HG03457 (cell line): Measurements from ENCODE around the gene KIAA1614.
"Not testable (repeated sequence)": the region's sequence is repeated elsewhere in the genome, so short reads cannot be mapped to it uniquely, and the experiment has no call there.

Experiments used
- ATAC-seq: cut with Tn5 transposase; IDR thresholded peaks from one replicate; pipeline ENCODE4 v1.9.1; 2021; ENCODE audit warnings: moderate number of reproducible peaks; ENCODE audit not compliant: unreplicated experiment

The KIAA1614 gene

DNA sequence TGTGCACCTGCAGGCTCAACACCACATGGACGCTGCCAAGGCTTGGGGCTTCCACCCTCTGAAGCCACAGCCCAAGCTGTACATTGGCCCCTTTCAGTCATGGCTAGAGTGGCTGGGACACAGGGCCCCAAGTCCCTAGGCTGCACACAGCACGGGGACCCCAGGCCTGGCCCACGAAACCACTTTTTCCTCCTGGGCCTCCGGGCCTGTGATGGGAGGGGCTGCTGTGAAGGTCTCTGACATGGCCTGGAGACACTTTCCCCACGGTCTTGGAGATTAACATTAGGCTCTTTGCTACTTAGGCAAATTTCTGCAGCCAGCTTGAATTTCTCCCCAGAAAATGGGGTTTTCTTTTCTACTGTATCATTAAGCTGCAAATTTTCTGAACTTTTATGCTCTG is 46.9 kb downstream of the KIAA1614 start:
- not testable (repeated sequence) for ATAC-seq

DNA sequence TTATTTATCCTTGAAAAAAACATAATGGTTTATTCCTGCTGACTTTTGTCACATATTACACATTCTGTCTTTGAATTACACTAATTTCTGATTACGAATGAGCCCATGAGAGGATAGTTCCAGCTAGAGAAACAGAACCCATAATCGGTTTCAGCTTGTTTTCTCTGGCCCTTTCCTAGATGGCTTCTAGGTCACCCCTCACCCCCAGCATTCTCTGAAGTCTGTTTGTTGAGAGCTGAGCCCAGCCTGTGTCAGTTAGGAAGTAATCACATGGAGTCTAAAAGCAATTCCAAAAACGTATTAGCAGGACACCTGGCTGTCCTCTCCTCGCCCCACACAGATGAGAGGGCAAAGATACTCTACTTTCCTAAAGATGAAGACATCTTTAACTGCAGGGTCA is 48.9 kb downstream of the KIAA1614 start:
- no peak for ATAC-seq

DNA sequence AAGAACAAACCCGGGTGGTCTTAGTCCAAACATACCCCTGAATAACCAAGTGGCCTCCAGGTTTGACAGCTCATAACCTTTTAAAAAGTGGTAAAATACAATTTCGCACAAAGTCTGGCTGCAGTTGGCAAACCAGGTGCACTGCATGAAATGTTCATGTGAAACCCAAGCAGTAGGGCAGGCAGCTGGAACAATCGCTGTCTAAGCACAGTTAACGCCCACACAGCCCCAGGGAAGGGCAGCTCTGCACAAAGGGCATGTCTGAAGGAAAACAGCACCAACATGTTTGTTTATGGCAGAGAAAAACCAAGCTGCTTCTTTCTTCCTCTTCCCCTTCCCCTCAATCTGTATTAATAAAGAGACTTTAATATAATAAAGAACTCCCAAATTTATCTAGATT is 49.5 kb downstream of the KIAA1614 start:
- no peak for ATAC-seq

DNA sequence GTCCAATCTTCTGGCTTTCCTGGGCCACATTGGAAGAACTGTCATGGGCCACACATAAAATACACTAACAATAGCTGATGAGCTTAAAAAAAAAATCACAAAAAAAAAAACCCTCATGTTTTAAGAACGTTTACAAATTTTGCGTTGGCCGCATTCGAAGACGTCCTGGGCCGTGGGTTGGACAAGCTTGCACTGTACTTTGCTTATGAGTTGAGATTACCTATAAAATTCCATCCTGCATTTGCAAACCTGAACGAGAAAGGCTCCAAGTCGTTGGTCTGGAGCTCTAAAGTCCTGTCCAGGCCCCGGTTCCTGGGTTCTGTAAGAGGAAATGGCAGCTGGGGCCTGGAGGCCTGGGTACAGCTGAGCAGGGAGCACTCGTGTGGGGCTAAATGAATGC is 51.4 kb downstream of the KIAA1614 start:
- ATAC-seq = no peak

DNA sequence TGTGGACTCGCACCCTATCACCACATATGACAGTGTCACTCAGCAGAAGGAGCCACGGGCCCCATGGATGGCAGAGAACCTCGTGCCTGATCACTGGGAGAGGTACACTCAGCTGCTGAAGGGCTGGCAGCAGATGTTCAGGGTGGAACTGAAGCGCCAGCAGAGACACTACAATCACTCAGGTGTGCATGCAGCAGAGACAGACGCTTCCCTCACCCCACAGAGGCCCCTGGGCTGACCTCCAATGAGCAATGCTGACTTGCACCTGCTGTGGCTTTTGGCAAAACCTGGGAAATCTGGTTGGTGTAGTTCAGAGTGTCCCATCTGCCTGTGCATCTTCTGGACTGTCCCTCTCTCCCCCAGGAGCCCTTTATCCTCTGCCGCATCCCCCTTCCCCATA is 51.9 kb downstream of the KIAA1614 start:
- ATAC-seq = no peak

DNA sequence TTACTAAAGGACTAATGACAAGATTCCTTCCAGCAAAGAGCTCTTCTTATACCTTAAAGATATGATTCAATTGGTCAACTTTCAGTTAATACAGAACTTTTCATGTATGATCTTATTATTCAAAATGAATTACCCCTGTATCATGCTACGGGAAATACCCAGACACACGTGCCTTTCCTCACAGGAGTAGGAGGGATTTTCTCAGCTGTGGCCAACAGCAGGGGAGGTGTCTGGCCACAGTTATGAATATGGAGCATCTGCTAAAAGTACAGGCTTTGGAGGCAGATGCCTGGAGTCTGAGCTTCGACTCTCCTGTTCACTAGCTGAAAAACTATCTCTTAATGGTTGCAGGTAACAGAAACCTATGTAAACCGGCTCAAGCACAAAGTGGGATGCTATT is 53.6 kb downstream of the KIAA1614 start:
- ATAC-seq = no peak

DNA sequence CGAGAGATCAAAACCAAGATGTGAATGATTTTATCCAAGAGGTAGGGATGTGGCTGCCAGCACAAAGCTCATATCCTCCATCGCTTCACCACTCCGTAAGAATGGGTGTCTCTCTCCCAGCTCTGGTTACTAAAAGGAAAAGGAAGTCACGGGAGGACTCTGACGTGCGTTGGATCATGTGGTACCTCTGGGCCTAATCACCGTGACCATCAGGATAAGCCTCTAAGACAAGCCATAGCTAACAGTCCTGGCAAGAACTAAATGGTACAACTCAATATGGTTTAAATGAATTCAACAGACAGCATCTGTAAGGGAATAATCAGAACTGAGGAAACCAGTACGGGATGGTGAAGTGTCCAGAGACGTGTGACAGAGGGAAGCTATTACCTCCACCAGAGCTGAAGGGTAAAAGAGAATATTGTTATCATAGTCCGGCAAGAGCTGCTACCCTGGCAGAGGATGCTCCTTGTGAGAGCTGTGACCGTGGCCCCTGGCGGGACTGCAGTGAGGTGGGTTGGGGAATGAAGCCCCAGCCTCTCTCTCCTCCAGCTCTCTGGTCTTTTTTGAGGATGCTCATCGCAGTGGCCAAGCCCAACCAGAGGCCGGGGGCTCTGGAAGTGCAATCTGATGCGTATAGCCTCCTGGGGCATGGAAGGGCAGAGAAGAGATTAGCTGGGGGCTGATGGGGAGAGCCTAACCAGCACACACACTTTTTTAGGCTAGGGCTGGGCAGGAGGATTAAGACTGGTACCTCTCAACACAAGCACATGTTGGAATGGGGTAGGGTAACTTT is 54.2 kb downstream of the KIAA1614 start:
- no peak for ATAC-seq

DNA sequence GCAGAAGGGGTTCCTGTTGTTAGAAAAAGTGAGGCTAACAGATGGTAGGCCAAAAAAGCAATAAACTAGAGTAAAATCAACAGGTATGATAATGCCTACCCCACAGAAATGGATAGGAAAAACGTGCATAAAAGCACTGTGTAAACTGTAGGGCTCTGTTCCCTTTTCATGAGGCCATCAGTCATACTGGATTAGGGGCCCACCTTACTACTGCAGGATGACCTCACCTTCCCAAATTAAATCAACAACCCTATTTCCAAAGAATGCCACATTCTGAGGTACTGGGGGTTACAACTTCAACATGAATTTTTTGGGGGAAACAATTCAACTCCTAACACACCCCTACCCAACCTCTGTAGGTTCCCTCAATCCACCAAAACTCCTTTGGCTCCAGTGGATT is 54.9 kb downstream of the KIAA1614 start:
- no peak for ATAC-seq

DNA sequence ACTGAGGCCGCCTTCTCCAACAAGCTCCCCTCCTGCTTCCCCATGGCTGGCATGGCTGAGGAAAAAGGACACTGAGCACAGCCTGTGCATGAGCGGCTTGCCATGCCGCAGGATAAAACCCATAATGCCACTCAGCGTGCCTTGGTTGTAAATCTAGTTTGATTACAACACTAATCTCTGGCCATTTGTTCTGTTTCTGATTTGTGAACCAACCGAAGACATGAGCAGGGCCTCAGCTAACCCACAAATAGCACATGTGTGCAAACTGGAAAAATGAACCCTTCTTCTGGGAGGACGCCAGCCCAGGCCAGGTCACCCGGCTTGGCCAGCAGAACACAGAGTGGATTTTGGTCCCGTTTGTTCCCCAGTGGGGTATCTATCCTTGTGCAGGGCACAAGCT is 56.1 kb downstream of the KIAA1614 start:
- ATAC-seq = not testable (repeated sequence)

DNA sequence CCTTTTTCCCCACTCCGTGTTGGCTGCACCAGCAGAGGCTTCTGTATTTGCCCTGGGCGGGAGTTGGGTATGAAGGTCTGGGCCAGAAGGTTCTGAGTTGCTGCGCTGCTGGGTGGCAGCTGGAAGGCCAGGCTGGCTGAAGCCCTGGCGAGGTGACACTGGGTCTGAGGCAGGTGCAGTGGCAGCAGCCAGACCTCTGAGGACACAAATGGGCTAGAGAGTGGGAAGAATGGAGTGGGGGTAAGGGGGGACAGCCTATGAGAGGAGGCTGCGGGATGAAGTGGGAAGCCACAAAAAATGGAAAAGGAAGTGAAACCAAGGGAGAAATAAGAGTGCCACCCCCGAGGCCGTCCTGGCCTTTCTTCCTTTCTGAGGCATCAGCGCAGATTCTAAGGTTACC is 56.7 kb downstream of the KIAA1614 start:
- ATAC-seq = no peak

DNA sequence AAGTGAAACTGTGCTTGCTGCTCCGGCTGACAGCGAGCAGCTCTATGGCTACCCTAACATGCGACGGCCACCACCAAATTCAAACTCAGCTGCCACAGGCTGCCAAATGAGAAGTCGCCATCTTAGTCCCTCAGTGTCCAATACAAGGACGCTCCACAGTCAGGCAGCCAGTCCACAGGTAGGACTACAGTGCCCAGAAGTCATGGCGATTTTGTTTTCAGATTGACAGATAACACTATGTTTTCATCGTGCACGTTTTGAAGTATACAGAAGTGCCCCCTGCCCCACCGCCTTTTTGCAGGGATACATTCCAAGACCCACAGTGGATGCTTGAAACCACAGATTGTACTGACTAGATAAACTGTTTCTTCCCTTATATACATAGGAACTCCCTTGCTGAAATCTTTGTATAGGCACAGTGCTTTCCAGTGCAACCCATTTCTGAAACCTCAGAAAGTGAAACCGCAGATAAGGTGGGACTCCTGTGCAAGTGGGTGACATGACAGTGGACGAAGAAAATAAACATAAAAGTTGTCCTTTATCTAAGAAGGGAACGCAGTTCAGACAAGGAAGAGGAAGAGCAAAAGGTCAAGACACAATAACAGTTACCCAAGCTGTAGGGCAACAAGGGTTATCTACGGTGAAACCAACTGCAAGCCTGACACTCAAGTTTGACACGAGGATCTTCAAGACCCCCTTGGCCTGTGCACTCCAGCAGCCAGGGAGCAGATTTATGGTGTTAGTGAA is 57.8 kb downstream of the KIAA1614 start:
- ATAC-seq = no peak

DNA sequence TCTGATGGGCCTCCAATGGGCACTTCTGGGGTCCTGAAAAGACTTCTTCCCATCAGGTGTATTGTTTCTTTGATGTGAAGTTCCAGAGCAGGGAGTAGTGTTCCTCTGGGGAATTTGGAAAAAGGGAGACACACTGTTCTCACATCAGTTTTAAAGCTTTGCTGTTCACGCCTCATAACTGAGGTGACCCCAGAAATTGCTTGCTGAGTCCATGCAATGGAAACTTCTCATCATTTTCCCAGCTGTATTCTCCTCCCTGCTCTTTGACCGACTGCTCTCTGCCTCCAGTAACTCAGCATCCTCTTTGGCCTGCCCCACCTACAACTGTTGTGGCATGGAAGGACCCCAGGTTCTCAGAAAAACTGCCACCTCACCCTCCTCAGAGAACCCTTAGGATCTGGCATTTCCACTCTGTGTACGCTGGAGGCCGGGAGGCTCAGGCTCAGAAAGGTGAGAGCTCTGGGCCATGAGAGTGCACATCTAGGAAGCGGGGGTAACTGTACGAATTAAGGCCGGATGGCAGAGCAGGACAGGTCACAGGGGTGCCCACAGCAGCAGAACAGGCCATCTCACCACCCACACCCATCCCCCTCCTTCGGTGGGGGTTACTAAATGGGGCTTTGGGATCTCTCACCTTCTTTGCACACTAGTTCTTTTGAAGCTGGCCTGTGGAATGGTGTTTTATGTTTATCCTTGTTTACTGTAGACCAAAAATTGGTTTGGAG is 58.7 kb downstream of the KIAA1614 start:
- ATAC-seq = no peak

DNA sequence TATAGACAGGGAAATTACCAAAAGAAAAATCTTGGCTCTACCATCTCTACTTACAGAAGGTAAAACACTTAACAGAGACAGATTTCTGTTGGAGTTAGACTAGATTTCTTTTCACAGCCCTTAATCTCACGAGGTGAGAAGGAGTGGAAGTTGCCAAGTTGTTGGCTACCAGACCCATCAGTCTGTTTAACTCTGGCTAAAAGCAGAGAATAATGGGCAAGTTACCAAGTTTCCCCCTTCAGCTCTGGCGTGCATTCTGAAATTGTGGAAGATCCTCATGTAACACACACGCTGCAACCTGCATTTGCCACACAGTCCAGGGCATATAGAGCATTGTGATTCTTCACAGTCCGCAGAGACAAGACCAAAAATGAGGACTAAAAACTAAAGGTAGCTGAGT is 60.7 kb downstream of the KIAA1614 start:
- ATAC-seq = no peak

DNA sequence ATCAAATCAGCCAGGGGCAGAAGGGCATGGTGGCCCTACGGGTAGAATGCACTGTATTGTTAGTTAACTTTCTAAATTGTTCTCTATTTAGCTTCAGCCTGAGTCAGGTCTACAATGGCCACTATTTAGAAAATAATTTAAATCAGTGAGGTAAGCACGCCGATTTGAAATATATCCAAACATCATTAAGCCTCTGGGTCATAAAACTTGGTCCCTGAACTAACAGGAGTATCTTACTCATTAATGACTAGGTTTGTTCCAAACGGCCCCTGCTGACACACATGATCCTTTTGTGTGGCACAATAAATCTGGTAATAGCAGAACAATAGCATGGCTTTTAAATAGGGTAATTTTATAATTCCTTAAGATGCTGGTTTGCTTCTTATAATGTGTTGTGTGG is 61.5 kb downstream of the KIAA1614 start:
- ATAC-seq = no peak

DNA sequence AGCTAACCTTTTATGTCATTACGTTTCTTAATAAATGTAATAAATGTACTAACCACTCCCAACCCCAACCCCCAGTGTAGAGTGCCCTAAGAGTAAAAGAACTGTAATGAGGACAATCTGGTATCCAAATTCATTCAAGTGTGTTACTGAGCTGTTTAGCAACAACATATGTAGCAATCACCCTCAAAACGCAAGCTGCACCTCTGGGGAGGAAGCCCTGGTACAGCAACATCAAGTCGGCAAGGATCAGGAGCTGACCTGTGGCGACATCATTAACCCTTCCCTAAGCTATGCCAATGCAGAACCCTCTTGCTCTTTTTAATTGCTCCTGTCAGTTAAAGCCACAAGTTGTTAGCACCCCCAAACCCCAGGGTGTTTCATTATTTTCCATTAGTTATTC is 62.9 kb downstream of the KIAA1614 start:
- ATAC-seq = no peak

DNA sequence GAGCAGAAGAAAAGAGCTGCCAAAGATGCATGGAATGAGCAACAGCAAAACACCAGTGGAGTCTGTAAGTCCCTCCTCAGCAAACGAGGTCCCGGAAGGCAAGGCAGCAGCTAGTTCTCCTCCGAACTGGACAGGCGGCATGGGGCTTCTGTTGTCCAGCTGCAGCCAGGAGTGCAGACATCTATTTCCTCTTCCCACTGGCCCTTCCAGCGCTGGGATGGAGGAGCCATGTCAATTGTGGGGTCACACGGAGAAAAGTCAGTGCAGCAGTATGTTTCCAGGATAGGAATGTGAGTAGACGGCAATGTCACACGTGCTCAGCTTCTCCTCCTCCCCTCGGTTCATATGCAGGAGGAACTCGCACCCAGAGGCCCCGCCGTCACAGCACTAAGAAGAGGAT is 63.5 kb downstream of the KIAA1614 start:
- ATAC-seq = no peak

DNA sequence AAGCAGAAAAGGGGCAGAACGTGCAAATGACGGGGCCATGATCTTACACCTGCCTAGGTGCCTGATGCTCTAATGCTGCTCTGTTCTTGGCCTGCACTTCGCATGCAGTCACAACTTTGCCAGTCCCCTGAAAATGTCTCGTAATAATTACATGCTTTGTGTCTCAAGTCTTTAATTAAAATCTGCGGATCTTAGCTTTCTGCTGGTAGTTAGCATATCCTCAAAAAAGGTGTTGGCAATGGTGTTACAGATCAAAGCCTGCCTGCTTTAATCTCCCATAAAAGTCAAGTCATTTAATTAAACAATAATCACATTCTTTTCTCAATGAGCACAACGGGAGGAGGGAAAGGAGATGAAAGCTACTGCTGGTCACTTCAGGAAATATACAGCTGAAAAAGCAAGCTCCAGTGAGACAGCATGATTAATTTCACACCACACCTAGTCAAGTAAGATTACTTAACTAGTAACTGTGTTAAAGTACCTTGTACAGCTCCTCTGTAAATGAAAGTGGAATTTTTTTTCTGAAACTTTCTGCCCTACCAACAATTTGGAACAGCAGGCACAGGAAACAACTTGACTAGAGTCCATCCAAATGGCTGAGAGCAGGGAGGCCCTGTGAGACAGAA is 64.1 kb downstream of the KIAA1614 start:
- no peak for ATAC-seq

DNA sequence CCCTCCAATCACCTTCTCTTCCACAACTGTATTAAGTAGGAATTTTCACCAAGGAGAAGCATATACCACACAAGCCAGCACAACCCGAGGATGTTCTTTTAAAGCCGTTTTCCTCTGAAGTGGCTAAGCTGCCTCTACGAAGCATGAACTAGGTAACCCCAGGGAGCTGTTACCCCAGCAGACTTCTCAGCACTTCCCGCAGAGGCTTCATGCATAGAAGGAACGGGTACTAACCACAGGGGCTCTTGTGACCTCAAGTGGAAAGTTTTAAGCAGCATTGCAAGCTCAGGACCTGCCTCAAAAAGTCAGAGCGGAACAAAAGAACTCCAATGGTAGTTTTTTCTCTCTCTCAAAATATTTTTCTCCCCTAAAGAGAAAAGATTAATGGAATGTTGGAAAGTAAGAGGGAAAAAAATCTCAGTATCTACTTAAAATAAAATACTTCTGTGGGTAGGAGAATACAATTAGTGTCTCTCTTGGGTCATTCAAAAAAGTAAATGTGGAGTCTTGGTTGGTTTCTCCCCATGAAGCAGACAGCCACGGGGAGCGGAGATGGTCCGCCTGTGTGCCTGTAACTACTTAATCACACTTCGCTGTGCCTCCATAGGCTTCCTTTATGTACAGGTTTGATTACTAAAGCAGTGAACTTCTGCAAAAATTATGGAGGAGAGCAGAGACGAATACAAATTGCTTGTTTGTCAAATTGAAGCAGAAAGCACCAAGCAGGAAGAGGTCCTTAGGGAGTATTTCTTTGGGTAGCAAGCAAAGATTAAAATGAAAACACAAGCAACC is 69.1 kb downstream of the KIAA1614 start:
- ATAC-seq = peak; percentile 82

DNA sequence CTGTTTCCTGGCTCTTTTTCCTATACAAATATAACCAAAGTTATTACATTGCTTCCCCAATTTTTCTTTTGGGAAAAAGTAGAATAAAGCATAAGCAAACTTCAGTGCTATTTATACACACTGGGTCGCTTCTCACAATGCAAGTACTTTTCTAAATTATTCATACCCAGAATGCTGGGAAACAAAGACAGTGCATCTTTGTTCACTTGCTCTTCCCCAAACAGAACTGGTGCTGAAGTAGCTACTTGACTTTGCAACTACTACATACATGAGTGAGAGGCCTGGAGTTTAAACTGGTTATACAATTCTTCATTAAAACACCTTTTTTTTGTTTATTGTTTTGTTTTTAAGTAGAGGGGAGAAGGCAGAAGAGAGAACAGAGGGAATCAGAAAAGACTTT is 69.7 kb downstream of the KIAA1614 start:
- ATAC-seq = no peak

DNA sequence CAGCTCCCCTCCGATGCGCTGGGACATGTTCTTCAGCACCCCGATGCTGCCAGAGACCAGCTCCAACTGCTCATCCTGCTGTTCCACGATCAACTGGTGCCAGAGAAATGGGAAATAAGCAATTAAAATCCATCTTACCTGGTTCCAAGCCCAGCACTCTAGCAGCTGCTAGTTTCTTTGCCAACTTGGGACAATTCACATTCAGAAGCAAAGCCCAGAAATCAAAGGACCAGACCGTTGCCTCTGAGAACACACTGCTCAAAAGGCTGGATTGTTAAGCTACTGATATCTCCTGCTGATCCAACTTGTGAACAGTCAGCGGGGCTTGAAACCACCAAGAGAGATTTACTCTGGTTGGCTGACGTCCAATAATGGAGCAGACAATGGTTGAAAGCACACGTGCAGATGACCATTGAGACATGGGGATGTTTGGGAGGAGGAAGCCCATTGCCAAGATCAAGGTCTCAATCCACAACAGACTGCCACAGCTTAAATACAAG is 75.6 kb downstream of the KIAA1614 start:
- ATAC-seq = no peak
